ENCODE measurements around the gene N4BP2L2. TPM values are rescaled to one million over a fixed set of nuclear protein-coding genes. Genes with fewer than 3 reads are reported as not detected.
A peak's percentile ranks its signal among the peaks of the same experiment; 100 is the strongest.

N4BP2L2 gene
- total RNA-seq, 2 donors from 2014 or later, result 59.6 to 82.3 TPM

DNA sequence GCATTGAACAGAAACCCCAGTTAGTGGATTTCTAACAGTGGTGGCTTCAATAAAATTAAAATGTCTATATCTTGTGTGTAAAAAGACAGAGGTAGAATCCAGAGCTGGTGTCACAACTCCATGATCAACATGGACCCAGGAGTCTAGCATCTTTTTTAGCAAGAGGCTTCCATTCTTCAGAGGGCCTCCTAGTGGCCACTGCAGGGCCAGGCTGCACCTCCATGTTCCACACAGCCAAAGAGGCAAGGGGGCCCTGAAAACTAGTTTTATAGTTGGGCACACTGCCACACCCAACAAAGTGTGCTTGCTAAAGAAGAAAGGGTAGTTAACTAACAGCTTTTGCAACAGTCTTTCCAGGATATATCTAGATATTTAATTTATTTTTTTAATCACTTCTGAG, 123.6 kb downstream of the N4BP2L2 start:
- DNase-seq, result peak; percentile 33
- H3K4me1 ChIP-seq, result no peaks in the 10 kb centered on the region
- H3K9ac ChIP-seq (ENCODE audit: low read depth in 2 of 2, low read length in 2 of 2), result no peak overlapping the region
- intact Hi-C loops (cut with DNase I), result no loop called here
- no peaks in the 10 kb centered on the region for H3K9me3 ChIP-seq
- H3K27ac ChIP-seq, result no peak overlapping the region
- H3K27me3 ChIP-seq, result no peaks in the 10 kb centered on the region
- TF ChIP-seq, protein P1, sequence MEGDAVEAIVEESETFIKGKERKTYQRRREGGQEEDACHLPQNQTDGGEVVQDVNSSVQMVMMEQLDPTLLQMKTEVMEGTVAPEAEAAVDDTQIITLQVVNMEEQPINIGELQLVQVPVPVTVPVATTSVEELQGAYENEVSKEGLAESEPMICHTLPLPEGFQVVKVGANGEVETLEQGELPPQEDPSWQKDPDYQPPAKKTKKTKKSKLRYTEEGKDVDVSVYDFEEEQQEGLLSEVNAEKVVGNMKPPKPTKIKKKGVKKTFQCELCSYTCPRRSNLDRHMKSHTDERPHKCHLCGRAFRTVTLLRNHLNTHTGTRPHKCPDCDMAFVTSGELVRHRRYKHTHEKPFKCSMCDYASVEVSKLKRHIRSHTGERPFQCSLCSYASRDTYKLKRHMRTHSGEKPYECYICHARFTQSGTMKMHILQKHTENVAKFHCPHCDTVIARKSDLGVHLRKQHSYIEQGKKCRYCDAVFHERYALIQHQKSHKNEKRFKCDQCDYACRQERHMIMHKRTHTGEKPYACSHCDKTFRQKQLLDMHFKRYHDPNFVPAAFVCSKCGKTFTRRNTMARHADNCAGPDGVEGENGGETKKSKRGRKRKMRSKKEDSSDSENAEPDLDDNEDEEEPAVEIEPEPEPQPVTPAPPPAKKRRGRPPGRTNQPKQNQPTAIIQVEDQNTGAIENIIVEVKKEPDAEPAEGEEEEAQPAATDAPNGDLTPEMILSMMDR (IDR thresholded peaks at IDR 0.05), result peak; percentile 40
- no peak overlapping the region for H3K4me3 ChIP-seq
- H3K36me3 ChIP-seq, result no peaks in the 10 kb centered on the region

DNA sequence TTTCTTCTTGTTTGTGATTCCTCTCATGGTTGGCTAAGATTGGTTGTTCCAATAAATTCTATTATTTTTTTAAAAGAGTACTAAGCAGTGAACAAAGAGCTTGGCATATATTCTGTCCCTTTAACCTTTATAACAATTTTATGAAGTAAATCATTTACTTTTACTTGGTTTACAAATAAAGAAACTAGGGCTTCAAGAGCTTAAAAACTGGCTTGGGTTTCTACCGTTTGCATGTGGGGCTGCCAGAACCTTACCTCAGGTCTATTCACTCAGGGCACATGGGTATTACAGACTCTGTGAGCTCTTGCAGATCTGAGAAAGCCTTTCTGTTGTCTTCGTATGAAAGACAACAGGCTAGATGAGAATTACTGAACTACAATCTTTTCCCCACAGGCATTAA, 124.0 kb downstream of the N4BP2L2 start:
- H3K9ac ChIP-seq (ENCODE audit: low read depth in 2 of 2, low read length in 2 of 2), result no peak overlapping the region
- TF ChIP-seq, protein P1 (IDR thresholded peaks at IDR 0.05), result no peak
- H3K4me1 ChIP-seq, result no peaks in the 10 kb centered on the region
- no peak overlapping the region for H3K4me3 ChIP-seq
- no peaks in the 10 kb centered on the region for H3K27me3 ChIP-seq
- no peaks in the 10 kb centered on the region for H3K36me3 ChIP-seq
- intact Hi-C loops (cut with DNase I), result no loop called here
- H3K27ac ChIP-seq, result no peak overlapping the region
- no peak for DNase-seq
- no peaks in the 10 kb centered on the region for H3K9me3 ChIP-seq

DNA sequence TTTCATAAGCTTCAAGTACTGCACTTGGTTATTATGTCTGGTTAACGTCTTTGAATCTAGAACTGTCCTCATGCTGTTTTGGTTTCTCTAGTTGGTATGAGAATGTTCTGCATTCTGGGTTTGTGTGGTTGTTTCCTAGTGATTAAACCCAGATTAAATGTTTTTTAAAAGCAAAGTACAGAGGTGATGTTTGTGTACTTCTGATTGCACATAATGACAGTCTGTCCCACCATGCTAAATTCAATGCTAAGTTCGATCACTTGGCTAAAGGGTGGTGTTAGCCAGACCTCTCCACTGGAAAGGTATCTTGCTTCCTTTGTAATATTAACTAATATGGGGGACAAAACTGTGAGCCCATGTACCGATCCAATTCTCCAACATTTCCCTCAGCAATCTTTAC, 125.3 kb downstream of the N4BP2L2 start:
- no peaks in the 10 kb centered on the region for H3K27me3 ChIP-seq
- no peak overlapping the region for H3K4me3 ChIP-seq
- intact Hi-C loops (cut with DNase I), result no loop called here
- no peak for DNase-seq
- H3K4me1 ChIP-seq, result no peaks in the 10 kb centered on the region
- no peak overlapping the region for H3K27ac ChIP-seq
- no peaks in the 10 kb centered on the region for H3K9me3 ChIP-seq
- no peak overlapping the region for H3K9ac ChIP-seq (ENCODE audit: low read depth in 2 of 2, low read length in 2 of 2)
- TF ChIP-seq, protein P1 (IDR thresholded peaks at IDR 0.05), result no peak
- H3K36me3 ChIP-seq, result no peaks in the 10 kb centered on the region

DNA sequence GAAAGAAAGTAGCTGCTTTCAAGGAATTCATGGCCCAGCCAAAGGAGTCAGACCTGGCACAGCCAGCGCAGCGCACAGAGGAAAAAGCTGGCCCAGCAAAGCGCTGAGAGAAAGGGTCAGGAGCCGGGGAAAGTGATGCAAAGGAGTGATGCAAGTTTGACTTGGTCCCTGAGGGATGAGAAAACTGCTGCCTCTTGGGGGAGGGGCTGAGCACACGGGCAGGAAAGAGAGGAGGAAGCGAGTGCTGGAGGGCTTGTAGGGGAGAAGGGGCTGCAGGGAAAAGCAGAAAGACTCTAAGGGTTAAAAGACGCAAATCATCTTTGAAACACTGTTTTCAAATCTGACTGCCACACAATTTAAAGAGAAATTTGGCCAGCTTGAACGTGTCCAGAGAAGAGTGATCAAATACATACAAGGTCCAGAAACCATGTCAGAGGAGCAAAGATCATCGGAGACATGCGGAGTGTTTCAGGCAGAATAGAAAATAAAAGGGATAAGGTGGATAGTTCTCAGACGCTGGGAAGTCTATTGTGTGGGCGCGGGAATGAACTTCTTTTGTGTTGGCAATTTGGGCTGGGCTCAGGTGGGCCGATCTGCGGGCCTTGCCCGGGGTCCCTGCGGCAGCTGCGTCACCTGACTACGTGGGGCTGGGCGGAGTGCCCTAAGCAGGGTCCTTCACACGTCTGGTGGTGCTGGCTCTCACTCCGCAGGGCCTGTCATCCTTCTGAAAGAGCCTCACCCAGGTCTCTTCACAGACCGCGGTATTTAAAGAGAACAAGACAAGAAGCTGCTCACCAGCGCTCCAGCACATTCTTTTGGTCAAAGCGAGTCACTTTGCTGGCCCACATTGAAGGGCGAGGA, 128.8 kb downstream of the N4BP2L2 start:
- DNase-seq, result no peak
- TF ChIP-seq, protein P1 (IDR thresholded peaks at IDR 0.05), result no peak
- Histone ChIP-seq H3K36me3 (no peaks in the 10 kb centered on the region), H3K4me3 (no peak overlapping the region), H3K4me1 (no peaks in the 10 kb centered on the region), H3K9ac (ENCODE audit: low read depth in 2 of 2, low read length in 2 of 2) (no peak overlapping the region), H3K9me3 (no peaks in the 10 kb centered on the region), H3K27me3 (no peaks in the 10 kb centered on the region), H3K27ac (no peak overlapping the region)
- intact Hi-C loops (cut with DNase I), result no loop called here

DNA sequence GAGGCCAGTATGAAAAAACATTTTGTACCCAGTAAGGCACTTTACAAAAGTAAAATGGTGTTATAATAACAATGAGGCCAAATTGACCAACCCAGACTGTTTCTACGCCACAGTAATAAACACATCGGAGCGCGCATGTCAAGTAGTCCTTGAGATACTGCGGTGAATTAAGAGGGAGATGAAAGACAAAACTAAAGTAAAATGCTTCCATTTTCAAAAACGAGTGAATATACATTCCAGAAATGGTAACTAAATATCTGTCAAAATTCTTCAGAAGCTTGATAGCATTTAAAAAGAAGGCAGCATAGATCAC, 129.6 kb downstream of the N4BP2L2 start:
- Histone ChIP-seq H3K9me3 (no peaks in the 10 kb centered on the region), H3K27ac (no peak overlapping the region)
- intact Hi-C loops (cut with DNase I), result no loop called here

More for the DNA sequence above, 129.6 kb downstream of the N4BP2L2 start:
- Histone ChIP-seq H3K9ac (ENCODE audit: low read depth in 2 of 2, low read length in 2 of 2) (no peak overlapping the region), H3K4me3 (no peak overlapping the region), H3K27me3 (no peaks in the 10 kb centered on the region), H3K4me1 (no peaks in the 10 kb centered on the region), H3K36me3 (no peaks in the 10 kb centered on the region)
- TF ChIP-seq, protein P1 (IDR thresholded peaks at IDR 0.05), result no peak
- DNase-seq, result no peak
